ENCODE results near the gene RPL22L1. TPM values are rescaled to one million over a fixed set of nuclear protein-coding genes. Genes with fewer than 3 reads are reported as not detected.

The RPL22L1 gene
- total RNA-seq = 100 to 1,000 TPM in 1 of 2 donors, 10 to 100 TPM in 1; 96.6 to 144 TPM

- Mint-ChIP-seq H3K27ac (peak within 1 kb of the TSS; percentile 98 to 99), H3K4me1 (ENCODE audit: low read depth in 2 of 2) (peaks cover 24 to 27% of the 10 kb centered on the region in 2 donors), H3K9me3 (no peaks in the 10 kb centered on the region), H3K4me3 (peak within 1 kb of the TSS; percentile 100), H3K36me3 (peaks cover 24% of the 10 kb centered on the region), H3K27me3 (no peaks in the 10 kb centered on the region)
- ATAC-seq (peak; percentile 99 to 100), DNase-seq (ENCODE audit: low spot score) (peak; percentile 97)
Observed at GRCh38 chr3:170869645-170870593, at the start of gene RPL22L1. RPL22L1 (minus strand) TSS chr3:170870195; CDS start chr3:170870167, 28 bp downstream.

DNA sequence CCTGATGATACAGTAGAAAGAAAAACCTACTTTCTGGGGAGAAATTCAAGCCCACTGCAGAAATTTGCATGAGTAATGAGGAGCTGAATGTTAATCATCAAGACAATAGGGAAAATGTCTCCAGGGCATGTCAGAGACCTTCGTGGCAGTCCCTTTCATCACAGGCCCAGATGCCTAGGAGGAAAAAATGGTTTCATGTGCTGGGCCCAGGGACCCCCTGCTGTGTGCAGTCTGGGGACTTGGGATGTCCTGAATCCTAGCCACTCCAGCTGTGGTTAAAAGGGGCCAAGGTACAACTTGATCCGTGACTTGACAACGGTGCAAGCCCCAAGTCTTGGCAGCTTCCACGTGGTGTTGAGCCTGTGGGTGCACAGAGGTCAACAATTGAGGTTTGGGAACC is 48.7 kb upstream of the RPL22L1 start:
- DNase-seq (ENCODE audit: low spot score) (no peak), ATAC-seq (no peak)
- Mint-ChIP-seq H3K9me3 (peaks cover 15% of the 10 kb centered on the region), H3K27ac (no peak overlapping the region), H3K27me3 (peaks cover 28 to 30% of the 10 kb centered on the region in 2 donors), H3K4me1 (ENCODE audit: low read depth in 2 of 2) (no peaks in the 10 kb centered on the region), H3K36me3 (peaks cover 22% of the 10 kb centered on the region), H3K4me3 (no peak overlapping the region)

- H3K27me3 Mint-ChIP-seq = peaks cover 2 to 8% of the 10 kb centered on the region in 2 donors
- peaks cover 7% of the 10 kb centered on the region for H3K36me3 Mint-ChIP-seq
- H3K4me3 Mint-ChIP-seq = no peak overlapping the region
- no peak overlapping the region for H3K27ac Mint-ChIP-seq
- no peak for DNase-seq (ENCODE audit: low spot score)
- no peak for ATAC-seq
- H3K9me3 Mint-ChIP-seq = peaks cover 8% of the 10 kb centered on the region
- H3K4me1 Mint-ChIP-seq (ENCODE audit: low read depth in 2 of 2) = peaks cover 0 to under 1% of the 10 kb centered on the region in 2 donors
Observed at GRCh38 chr3:170914690-170915089, 44.7 kb upstream of the RPL22L1 start.

GRCh38 chr3:170914212-170914611 is 44.2 kb upstream of the RPL22L1 start:
- Mint-ChIP-seq H3K27ac (no peak overlapping the region), H3K4me3 (no peak overlapping the region)

GRCh38 chr3:170911051-170911450 is 41.1 kb upstream of the RPL22L1 start:
- H3K4me3 Mint-ChIP-seq = no peak overlapping the region
- no peak overlapping the region for H3K27ac Mint-ChIP-seq
- DNase-seq (ENCODE audit: low spot score) (no peak), ATAC-seq (no peak)
- H3K36me3 Mint-ChIP-seq = no peaks in the 10 kb centered on the region
- peaks cover 3% of the 10 kb centered on the region for H3K9me3 Mint-ChIP-seq
- H3K27me3 Mint-ChIP-seq = peaks cover 0 to 8% of the 10 kb centered on the region in 2 donors
- peaks cover 13 to 16% of the 10 kb centered on the region in 2 donors for H3K4me1 Mint-ChIP-seq (ENCODE audit: low read depth in 2 of 2)

More at GRCh38 chr3:170914212-170914611, 44.2 kb upstream of the RPL22L1 start:
- Mint-ChIP-seq H3K9me3 (peaks cover 8% of the 10 kb centered on the region), H3K36me3 (peaks cover 7% of the 10 kb centered on the region), H3K27me3 (peaks cover 0 to 8% of the 10 kb centered on the region in 2 donors), H3K4me1 (ENCODE audit: low read depth in 2 of 2) (peaks cover 4 to 5% of the 10 kb centered on the region in 2 donors)
- ATAC-seq (no peak), DNase-seq (ENCODE audit: low spot score) (no peak)

DNA sequence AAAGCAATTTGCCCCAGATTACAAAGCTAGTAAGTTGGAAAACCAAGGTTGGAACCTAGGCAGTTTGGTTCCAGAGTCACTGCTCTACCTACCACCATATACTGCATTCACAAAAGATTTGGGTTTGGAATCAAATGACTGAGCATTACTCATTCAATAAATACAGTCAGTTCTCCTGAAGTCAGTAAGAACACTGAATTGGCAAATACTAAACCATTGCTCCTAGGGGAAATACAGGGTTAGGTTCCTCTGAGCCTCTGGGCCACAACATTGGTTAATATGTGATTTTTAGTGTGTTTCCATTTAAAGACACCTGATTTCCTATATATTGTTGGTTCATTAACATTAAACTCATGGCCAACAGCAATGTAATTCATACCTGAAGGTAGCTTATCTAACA is 40.5 kb upstream of the RPL22L1 start:
- no peaks in the 10 kb centered on the region for H3K36me3 Mint-ChIP-seq
- peaks cover 3% of the 10 kb centered on the region for H3K9me3 Mint-ChIP-seq
- DNase-seq (ENCODE audit: low spot score) (no peak), ATAC-seq (no peak)
- peaks cover 17 to 21% of the 10 kb centered on the region in 2 donors for H3K4me1 Mint-ChIP-seq (ENCODE audit: low read depth in 2 of 2)
- peaks cover 0 to 5% of the 10 kb centered on the region in 2 donors for H3K27me3 Mint-ChIP-seq
- no peak overlapping the region for H3K27ac Mint-ChIP-seq
- H3K4me3 Mint-ChIP-seq = no peak overlapping the region

GRCh38 chr3:170909129-170909903 is 39.3 kb upstream of the RPL22L1 start:
- ATAC-seq (no peak), DNase-seq (ENCODE audit: low spot score) (no peak)
- Mint-ChIP-seq H3K9me3 (peaks cover 3% of the 10 kb centered on the region), H3K4me3 (peak overlapping the region; percentile 47), H3K27ac (peak overlapping the region; percentile 79 to 81), H3K36me3 (no peaks in the 10 kb centered on the region), H3K27me3 (peaks cover 0 to 3% of the 10 kb centered on the region in 2 donors), H3K4me1 (ENCODE audit: low read depth in 2 of 2) (peaks cover 17 to 22% of the 10 kb centered on the region in 2 donors)

- Mint-ChIP-seq H3K4me1 (ENCODE audit: low read depth in 2 of 2) (peaks cover 17 to 22% of the 10 kb centered on the region in 2 donors), H3K4me3 (peak within 1 kb of the TSS; percentile 93), H3K36me3 (no peaks in the 10 kb centered on the region), H3K9me3 (peaks cover 3% of the 10 kb centered on the region), H3K27ac (peak within 1 kb of the TSS; percentile 79 to 81), H3K27me3 (peaks cover 0 to 3% of the 10 kb centered on the region in 2 donors)
- ATAC-seq (peak; percentile 98 to 99), DNase-seq (ENCODE audit: low spot score) (peak; percentile 95)
Observed at GRCh38 chr3:170908235-170909116, 38.5 kb upstream of the RPL22L1 start, which contains the start of gene EIF5A2. EIF5A2 (minus strand) TSS chr3:170908637; CDS start chr3:170907806, 831 bp downstream.

GRCh38 chr3:170907637-170908234 is 37.7 kb upstream of the RPL22L1 start:
- Mint-ChIP-seq H3K27me3 (peaks cover 0 to 3% of the 10 kb centered on the region in 2 donors), H3K9me3 (peaks cover 3% of the 10 kb centered on the region), H3K36me3 (peaks cover 4% of the 10 kb centered on the region), H3K27ac (peak overlapping the region in 1 of 2 donors; percentile 79), H3K4me3 (peak overlapping the region; percentile 93), H3K4me1 (ENCODE audit: low read depth in 2 of 2) (peaks cover 17 to 22% of the 10 kb centered on the region in 2 donors)
- no peak for DNase-seq (ENCODE audit: low spot score)
- ATAC-seq = no peak

DNA sequence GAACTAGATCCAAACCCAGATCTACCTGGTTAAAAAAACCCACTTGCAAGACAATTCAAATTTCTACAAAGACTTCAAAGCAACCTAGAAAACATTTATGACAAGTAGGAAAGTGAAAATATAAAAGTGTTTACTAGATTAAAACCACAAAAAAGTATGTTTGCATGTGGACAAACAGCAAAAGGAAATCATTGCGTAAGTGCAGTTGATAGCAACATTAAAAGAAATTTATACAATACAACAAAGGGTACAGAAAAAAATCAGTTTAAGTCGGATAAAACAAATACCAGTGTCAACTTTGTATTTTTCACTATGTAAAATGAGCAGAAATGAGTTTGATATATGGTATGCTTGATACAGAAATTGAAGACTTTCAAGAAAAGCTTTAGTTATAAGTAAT is 35.9 kb upstream of the RPL22L1 start:
- Mint-ChIP-seq H3K27me3 (no peaks in the 10 kb centered on the region), H3K9me3 (no peaks in the 10 kb centered on the region), H3K27ac (no peak overlapping the region), H3K4me1 (ENCODE audit: low read depth in 2 of 2) (peaks cover 19 to 22% of the 10 kb centered on the region in 2 donors), H3K36me3 (peaks cover 4% of the 10 kb centered on the region), H3K4me3 (peak overlapping the region; percentile 40)
- DNase-seq (ENCODE audit: low spot score) (no peak), ATAC-seq (no peak)

GRCh38 chr3:170903123-170903522 is 33.1 kb upstream of the RPL22L1 start:
- peaks cover 4% of the 10 kb centered on the region for H3K36me3 Mint-ChIP-seq
- H3K27me3 Mint-ChIP-seq = no peaks in the 10 kb centered on the region
- no peak overlapping the region for H3K27ac Mint-ChIP-seq
- H3K9me3 Mint-ChIP-seq = no peaks in the 10 kb centered on the region
- DNase-seq (ENCODE audit: low spot score) (no peak), ATAC-seq (no peak)
- peaks cover 9 to 17% of the 10 kb centered on the region in 2 donors for H3K4me1 Mint-ChIP-seq (ENCODE audit: low read depth in 2 of 2)
- no peak overlapping the region for H3K4me3 Mint-ChIP-seq

DNA sequence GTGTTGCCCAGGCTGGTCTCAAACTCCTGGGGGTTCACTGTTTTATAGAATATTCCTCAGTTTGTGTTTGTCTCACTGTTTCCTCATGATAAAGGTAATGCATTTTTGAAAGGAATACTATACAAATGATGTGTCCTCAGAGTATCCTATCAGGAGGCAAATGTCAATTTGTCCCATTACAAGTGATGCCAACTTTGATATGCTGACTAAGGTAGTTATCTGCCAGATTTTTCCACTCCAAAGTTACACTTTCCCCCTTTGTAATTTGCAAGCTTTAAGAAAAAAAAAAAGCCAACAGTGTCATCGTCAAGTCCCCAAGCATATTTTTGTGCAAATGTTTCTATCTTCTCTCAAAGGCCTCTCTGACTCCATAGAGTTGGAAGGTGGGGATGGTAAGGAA is 29.5 kb upstream of the RPL22L1 start:
- Mint-ChIP-seq H3K9me3 (no peaks in the 10 kb centered on the region), H3K4me3 (no peak overlapping the region), H3K4me1 (ENCODE audit: low read depth in 2 of 2) (peaks cover 0 to 2% of the 10 kb centered on the region in 2 donors), H3K36me3 (peaks cover 11% of the 10 kb centered on the region), H3K27me3 (no peaks in the 10 kb centered on the region), H3K27ac (no peak overlapping the region)
- DNase-seq (ENCODE audit: low spot score) (no peak), ATAC-seq (no peak)

Data from natural killer cell treated with Interleukin-12 subunit alpha and Interleukin-12 subunit beta and Interleukin-15 and Interleukin-18, amount 100 ng/mL, for 72 hours (primary cell).